ENCODE measurements around the gene IFITM2.

Gene IFITM2

DNA sequence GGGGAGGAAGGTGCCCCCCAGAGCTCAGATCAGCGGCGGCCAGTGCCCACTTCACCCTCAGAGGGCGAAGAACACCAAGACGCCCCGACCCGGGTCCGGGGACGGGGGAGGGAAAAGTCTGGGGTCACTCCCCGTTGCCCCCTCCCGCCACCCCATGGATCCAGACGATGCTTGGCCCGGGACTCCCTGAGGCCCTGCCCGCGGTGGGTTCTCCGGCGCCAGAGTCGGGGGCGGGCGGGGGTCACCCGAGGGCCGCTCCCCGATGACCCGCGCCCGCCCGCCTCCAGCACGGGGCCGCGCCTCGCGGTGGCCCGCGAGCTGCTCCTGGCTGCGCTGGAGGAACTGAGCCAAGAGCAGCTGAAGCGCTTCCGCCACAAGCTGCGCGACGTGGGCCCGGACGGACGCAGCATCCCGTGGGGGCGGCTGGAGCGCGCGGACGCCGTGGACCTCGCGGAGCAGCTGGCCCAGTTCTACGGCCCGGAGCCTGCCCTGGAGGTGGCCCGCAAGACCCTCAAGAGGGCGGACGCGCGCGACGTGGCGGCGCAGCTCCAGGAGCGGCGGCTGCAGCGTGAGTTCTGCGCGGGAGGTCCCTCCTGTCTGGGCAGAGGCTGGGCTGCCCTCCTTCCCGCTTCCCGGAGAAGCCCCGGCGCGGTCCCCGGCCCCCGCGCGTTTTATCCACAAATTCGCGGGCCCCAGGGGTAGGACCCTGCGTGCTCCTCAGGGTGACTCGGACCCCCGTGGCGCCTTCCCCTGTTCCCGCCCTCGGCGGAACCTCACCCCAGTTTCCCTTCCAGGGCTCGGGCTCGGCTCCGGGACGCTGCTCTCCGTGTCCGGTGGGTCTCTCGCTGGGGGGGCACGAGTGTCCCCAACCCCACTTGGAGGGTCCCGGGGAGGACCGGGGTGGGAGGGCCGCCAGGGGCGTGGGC, 28.3 kb upstream of the IFITM2 start (continued):
- TF ChIP-seq, protein P1, sequence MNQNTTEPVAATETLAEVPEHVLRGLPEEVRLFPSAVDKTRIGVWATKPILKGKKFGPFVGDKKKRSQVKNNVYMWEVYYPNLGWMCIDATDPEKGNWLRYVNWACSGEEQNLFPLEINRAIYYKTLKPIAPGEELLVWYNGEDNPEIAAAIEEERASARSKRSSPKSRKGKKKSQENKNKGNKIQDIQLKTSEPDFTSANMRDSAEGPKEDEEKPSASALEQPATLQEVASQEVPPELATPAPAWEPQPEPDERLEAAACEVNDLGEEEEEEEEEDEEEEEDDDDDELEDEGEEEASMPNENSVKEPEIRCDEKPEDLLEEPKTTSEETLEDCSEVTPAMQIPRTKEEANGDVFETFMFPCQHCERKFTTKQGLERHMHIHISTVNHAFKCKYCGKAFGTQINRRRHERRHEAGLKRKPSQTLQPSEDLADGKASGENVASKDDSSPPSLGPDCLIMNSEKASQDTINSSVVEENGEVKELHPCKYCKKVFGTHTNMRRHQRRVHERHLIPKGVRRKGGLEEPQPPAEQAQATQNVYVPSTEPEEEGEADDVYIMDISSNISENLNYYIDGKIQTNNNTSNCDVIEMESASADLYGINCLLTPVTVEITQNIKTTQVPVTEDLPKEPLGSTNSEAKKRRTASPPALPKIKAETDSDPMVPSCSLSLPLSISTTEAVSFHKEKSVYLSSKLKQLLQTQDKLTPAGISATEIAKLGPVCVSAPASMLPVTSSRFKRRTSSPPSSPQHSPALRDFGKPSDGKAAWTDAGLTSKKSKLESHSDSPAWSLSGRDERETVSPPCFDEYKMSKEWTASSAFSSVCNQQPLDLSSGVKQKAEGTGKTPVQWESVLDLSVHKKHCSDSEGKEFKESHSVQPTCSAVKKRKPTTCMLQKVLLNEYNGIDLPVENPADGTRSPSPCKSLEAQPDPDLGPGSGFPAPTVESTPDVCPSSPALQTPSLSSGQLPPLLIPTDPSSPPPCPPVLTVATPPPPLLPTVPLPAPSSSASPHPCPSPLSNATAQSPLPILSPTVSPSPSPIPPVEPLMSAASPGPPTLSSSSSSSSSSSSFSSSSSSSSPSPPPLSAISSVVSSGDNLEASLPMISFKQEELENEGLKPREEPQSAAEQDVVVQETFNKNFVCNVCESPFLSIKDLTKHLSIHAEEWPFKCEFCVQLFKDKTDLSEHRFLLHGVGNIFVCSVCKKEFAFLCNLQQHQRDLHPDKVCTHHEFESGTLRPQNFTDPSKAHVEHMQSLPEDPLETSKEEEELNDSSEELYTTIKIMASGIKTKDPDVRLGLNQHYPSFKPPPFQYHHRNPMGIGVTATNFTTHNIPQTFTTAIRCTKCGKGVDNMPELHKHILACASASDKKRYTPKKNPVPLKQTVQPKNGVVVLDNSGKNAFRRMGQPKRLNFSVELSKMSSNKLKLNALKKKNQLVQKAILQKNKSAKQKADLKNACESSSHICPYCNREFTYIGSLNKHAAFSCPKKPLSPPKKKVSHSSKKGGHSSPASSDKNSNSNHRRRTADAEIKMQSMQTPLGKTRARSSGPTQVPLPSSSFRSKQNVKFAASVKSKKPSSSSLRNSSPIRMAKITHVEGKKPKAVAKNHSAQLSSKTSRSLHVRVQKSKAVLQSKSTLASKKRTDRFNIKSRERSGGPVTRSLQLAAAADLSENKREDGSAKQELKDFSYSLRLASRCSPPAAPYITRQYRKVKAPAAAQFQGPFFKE (tag by site-specific recombination; IDR thresholded peaks at IDR 0.05; ENCODE audit: borderline replicate concordance), result no peak
- no peak for TF ChIP-seq ZSCAN30 (tag by site-specific recombination; IDR thresholded peaks at IDR 0.05)

DNA sequence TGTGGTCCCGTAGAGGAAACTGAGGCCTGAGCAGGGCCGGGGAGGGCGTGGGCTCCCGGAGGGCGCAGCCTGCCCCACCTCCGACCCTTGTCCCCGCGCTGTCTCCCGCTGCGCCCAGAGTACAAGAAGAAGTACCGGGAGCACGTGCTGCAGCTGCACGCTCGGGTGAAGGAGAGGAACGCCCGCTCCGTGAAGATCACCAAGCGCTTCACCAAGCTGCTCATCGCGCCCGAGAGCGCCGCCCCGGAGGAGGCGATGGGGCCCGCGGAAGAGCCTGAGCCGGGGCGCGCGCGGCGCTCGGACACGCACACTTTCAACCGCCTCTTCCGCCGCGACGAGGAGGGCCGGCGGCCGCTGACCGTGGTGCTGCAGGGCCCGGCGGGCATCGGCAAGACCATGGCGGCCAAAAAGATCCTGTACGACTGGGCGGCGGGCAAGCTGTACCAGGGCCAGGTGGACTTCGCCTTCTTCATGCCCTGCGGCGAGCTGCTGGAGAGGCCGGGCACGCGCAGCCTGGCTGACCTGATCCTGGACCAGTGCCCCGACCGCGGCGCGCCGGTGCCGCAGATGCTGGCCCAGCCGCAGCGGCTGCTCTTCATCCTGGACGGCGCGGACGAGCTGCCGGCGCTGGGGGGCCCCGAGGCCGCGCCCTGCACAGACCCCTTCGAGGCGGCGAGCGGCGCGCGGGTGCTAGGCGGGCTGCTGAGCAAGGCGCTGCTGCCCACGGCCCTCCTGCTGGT, 27.5 kb upstream of the IFITM2 start:
- ChIA-PET CTCF (interaction anchor here (0.5 to 1.3 kb wide), 6 partner anchors 9 to 447 kb away, joined by 3 to 7 read pairs (median 3); no protein-coding TSS in a partner anchor), POLR2A (interaction anchor here (0.6 kb wide), 1 partner anchor 84 kb away, joined by 3 read pairs; no protein-coding TSS in a partner anchor)
- Histone ChIP-seq H3K9me3 (ENCODE audit: control insufficient read depth, insufficient read depth, low read depth, low read length) (no peaks in the 10 kb centered on the region), H3K27ac (ENCODE audit: extremely low read depth, low read depth, low read length) (no peak overlapping the region), H3K4me1 (ENCODE audit: control insufficient read depth, insufficient read depth, low read length) (no peaks in the 10 kb centered on the region), H3K36me3 (ENCODE audit: control insufficient read depth in 2 of 2, insufficient read depth in 1 of 2, low read length in 2 of 2) (no peaks in the 10 kb centered on the region), H3K4me3 (ENCODE audit: low read depth, low read length) (peak overlapping the region; percentile 6)
- TF ChIP-seq HOXC10 (CRISPR knock-in tag; IDR thresholded peaks at IDR 0.05), result peak; percentile 23; the same call in 1 of the 2 replicates
- TF ChIP-seq, protein P2, sequence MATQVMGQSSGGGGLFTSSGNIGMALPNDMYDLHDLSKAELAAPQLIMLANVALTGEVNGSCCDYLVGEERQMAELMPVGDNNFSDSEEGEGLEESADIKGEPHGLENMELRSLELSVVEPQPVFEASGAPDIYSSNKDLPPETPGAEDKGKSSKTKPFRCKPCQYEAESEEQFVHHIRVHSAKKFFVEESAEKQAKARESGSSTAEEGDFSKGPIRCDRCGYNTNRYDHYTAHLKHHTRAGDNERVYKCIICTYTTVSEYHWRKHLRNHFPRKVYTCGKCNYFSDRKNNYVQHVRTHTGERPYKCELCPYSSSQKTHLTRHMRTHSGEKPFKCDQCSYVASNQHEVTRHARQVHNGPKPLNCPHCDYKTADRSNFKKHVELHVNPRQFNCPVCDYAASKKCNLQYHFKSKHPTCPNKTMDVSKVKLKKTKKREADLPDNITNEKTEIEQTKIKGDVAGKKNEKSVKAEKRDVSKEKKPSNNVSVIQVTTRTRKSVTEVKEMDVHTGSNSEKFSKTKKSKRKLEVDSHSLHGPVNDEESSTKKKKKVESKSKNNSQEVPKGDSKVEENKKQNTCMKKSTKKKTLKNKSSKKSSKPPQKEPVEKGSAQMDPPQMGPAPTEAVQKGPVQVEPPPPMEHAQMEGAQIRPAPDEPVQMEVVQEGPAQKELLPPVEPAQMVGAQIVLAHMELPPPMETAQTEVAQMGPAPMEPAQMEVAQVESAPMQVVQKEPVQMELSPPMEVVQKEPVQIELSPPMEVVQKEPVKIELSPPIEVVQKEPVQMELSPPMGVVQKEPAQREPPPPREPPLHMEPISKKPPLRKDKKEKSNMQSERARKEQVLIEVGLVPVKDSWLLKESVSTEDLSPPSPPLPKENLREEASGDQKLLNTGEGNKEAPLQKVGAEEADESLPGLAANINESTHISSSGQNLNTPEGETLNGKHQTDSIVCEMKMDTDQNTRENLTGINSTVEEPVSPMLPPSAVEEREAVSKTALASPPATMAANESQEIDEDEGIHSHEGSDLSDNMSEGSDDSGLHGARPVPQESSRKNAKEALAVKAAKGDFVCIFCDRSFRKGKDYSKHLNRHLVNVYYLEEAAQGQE (tag by site-specific recombination; IDR thresholded peaks at IDR 0.05), result peak; percentile 89
- no peak for TF ChIP-seq ZNF112 (tag by site-specific recombination; IDR thresholded peaks at IDR 0.05)
- TF ChIP-seq, protein P3, sequence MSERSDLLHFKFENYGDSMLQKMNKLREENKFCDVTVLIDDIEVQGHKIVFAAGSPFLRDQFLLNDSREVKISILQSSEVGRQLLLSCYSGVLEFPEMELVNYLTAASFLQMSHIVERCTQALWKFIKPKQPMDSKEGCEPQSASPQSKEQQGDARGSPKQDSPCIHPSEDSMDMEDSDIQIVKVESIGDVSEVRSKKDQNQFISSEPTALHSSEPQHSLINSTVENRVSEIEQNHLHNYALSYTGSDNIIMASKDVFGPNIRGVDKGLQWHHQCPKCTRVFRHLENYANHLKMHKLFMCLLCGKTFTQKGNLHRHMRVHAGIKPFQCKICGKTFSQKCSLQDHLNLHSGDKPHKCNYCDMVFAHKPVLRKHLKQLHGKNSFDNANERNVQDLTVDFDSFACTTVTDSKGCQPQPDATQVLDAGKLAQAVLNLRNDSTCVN (tag by site-specific recombination; optimal IDR thresholded peaks at IDR 0.05), result peak; percentile 45

DNA sequence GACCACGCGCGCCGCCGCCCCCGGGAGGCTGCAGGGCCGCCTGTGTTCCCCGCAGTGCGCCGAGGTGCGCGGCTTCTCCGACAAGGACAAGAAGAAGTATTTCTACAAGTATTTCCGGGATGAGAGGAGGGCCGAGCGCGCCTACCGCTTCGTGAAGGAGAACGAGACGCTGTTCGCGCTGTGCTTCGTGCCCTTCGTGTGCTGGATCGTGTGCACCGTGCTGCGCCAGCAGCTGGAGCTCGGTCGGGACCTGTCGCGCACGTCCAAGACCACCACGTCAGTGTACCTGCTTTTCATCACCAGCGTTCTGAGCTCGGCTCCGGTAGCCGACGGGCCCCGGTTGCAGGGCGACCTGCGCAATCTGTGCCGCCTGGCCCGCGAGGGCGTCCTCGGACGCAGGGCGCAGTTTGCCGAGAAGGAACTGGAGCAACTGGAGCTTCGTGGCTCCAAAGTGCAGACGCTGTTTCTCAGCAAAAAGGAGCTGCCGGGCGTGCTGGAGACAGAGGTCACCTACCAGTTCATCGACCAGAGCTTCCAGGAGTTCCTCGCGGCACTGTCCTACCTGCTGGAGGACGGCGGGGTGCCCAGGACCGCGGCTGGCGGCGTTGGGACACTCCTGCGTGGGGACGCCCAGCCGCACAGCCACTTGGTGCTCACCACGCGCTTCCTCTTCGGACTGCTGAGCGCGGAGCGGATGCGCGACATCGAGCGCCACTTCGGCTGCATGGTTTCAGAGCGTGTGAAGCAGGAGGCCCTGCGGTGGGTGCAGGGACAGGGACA, 26.7 kb upstream of the IFITM2 start:
- Histone ChIP-seq H3K4me3 (ENCODE audit: low read depth, low read length) (no peak overlapping the region), H3K9me3 (ENCODE audit: control insufficient read depth, insufficient read depth, low read depth, low read length) (no peaks in the 10 kb centered on the region), H3K36me3 (ENCODE audit: control insufficient read depth in 2 of 2, insufficient read depth in 1 of 2, low read length in 2 of 2) (no peaks in the 10 kb centered on the region), H3K27ac (ENCODE audit: extremely low read depth, low read depth, low read length) (no peak overlapping the region), H3K4me1 (ENCODE audit: control insufficient read depth, insufficient read depth, low read length) (no peaks in the 10 kb centered on the region)
- POLR2A ChIA-PET, result interaction anchor here (0.6 kb wide), 1 partner anchor 83 kb away, joined by 3 read pairs; no protein-coding TSS in a partner anchor
- TF ChIP-seq ZNF112 (tag by site-specific recombination; IDR thresholded peaks at IDR 0.05), result no peak
- 0 out of 2 replicates have a peak, but pooled peaks have one; percentile 8 for TF ChIP-seq ZFHX2 (tag by site-specific recombination; conservative IDR thresholded peaks at IDR 0.05)
- peak; percentile 68 for TF ChIP-seq SCRT2 (tag by site-specific recombination; IDR thresholded peaks at IDR 0.05)
- CTCF ChIA-PET, result interaction anchor here (0.5 to 1.3 kb wide), 7 partner anchors 10 to 446 kb away, joined by 3 to 7 read pairs (median 3); no protein-coding TSS in a partner anchor
